HG03097 (cell line): ENCODE results near the gene ADCY7.
"Not testable (repeated sequence)": the region's sequence is repeated elsewhere in the genome, so short reads cannot be mapped to it uniquely, and the experiment has no call there.

Source experiments
- ATAC-seq: cut with Tn5 transposase; IDR thresholded peaks from one replicate; pipeline ENCODE4 v1.9.1; 2021; ENCODE audit not compliant: unreplicated experiment, low FRiP score

Gene ADCY7

DNA sequence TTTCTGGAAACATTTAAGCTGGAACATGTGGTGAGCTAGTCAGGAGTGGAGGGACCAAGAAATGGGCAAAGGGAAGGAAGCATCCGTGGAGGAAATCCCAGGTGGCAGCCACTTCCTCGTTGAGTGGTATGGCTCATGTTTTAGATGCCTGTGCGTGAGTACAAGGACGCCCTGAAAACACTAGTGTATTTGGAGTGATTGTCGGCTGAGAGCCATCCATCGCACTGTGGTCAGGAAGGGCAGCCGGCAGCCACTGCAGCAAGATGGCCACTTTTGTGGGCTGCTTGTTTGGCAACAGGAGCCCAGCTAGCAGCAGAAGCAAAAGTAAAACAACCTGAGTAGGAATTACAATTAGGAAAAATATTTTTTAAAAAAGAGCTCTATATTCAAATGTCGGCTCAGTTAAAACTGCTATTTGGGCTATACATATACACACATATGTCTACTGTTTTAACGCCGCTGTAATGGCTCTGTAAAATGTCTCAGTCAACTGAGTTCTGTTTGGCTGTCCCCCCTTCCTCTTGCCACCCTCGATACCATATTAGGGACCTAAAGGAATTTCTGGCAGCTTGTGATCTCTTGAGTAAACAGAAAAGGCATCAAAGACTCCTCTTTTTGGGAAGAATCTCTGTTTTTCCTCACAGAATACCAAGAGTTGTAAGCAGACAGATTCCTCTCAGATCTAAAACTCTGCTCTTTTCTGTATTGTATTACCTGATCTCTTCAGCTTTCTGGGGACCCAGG lies 63.3 kb downstream of the ADCY7 start:
- no peak for ATAC-seq

DNA sequence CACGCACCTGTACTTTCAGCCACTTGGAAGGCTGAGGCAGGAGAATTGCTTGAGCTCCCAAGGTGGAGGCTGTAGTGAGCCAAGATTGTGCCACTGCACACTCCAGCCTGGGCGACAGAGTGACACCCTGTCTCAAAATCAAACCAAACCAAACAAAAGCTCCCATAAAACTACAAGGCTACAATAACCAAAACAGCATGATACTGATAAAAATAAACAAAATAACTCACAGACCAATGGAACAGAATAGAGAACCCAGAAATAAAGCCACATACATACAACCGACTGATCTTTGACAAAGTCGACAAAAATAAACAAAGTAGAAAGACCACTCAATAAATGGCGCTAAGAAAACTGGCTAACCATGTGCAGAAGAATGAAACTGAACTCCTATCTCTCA lies 65.2 kb downstream of the ADCY7 start:
- ATAC-seq, result no peak

DNA sequence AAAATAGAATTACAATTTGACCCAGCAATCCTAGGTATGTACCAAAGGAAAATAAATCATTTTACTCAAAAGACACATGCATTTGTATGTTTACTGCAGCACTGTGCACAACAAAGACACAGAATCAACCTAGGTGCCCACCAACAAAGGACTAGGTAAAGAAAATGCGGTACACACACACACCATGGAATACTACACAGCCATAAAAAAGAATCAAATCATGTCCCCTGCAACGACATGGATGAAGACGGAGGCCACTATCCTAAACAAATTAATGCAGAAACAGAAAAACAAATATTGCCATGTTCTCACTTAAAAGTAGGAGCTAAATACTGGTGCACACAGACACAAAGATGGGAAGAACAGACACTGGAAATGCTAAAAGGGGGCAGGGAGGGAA lies 66.2 kb downstream of the ADCY7 start:
- ATAC-seq, result no peak

DNA sequence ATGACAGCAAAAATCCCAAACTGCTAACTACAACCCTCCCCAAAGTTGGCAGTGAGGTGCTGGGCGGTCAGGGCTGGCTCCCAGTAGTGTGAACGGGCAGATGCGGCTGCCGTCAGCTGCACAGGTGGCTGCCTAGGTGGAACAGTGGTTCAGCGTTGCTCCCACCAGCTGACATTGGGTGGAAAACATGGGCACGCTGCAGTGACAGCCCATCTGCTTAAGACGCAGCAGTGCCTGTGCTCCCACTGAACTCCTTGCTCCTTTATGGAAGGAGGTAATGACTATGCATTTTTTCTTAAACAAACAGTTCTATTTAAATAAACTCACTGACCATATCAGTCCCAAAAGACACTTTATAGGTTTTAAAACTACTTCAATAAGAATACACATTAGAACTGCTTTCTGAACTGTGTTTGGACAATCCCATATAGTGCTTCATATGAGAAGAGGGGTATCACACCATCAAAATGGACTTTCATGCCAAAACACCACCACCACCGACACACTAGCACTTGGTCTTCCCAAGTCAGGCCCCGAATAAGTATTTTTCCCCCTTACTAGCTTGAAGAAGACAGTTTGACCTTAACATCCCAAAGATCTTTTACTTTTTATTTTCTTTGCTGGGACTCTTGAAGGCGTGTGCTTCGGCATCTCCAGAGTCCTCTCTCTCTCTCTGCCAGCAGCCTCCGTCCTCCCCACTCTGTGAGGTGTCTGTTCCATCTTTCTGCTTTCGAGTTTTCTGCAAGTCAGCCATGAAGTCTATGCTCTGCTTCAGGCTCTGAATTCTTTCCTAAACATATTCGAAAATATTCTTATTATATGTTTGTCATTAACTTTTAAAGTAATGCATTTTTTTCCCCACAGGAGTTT lies 68.0 kb downstream of the ADCY7 start:
- ATAC-seq, result no peak

DNA sequence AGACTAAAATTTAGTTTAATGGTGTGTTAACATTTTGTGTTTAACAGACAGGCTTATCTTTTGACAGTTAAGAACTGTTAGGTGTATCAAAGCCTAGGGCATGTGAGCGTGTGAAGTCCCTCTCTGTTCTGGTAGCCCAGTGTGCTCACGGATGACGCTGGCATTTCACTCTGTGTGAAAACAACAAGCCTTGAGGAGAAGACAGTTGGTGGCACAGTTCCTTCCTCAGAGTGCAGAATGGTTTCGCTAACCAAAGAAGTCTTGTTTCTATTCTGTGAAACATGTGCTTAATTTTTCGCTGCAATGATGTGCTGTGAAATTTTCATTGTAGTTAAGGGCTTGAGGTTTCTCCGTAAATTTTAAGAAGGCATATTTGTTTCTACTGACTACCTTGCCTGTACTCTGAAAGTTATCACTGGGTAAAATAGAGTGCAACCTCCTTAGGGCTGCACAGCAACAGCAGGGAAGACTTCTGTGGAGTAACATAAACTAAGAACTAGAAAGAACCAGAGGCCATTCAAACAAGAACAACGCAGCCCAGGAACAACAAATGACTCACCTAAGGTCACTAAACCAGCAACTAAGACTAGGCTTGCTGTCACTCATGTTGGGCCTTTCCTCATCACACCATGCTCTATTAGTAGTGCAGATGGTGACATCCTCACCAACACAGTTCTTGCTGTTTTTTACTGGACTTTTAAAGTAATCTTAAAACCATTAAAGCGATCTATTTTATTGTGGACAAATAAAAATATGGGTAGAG lies 69.0 kb downstream of the ADCY7 start:
- no peak for ATAC-seq

DNA sequence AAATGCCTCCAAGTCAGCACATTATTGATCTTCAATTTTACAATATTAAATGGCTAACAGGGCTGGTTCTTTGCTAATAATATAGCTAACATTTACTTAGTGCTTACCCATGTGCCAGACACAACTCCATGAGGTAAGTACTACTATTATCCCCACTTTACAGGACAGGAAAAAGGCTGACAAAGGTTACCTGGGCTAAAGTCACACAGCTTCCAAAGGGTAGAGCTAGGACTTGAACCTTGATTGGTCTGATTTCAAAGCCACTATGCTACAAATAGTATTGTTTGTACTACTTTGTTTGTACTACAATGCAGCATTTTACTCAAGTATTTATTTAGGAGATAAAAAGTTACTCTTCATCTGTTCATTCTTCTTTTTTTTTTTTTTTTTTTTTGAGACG lies 70.5 kb downstream of the ADCY7 start:
- no peak for ATAC-seq

DNA sequence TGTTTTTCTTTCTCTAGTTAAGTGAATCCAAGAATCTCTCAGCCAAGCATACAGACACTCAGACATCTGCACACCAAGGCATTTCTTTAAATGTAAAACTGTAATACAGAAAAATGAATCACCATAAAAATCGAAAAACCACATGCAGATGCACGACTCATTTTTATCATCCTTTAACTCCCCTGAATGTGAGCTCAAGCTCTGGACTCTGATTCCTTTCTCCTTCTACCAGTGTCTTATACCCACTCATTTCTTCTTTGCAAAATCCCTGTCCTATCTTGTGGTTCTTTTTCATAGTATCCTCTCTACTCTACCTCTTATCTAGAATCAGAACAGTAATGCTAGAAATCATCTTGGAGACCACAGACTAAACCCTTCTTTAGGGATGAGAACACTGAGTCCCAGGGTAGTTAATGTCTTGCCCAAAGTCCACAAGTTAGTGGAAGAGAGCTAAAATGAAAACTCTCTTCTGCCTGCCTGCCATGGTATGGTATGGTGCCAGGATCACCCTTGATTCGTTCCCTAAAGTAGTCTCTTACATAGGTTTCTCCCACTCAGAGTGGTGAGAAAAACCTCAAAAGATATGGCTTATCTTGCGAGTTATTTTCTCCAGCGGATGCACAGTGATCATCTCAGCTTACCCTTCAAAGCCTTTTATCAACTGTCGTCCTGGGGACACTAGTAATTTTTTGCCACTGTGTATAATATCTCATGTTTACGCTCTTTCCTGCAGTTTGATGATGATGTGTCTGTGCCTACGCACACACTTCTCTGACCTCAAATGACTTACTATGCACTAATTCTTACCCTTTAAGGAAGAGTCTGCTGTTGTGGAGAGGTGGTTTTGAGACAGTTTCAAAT lies 72.2 kb downstream of the ADCY7 start:
- ATAC-seq, result no peak

DNA sequence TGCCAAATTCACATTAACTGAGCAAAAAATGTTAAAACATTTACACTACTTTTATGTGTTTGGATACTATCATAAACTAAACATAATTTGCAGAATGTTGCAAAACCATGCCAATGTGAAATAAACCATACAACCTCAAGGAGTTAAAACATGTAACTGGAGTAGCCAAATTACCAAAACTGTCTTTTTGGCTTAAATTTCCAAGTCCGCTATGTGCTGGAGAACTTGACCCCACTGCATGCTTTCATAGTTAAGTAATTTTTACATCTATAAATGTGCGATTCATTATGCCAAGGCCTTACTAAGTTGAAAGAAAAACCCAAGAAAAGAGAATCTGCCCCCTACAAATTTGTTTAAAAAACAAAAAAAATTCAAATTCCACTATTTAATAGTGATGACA lies 74.2 kb downstream of the ADCY7 start:
- no peak for ATAC-seq

DNA sequence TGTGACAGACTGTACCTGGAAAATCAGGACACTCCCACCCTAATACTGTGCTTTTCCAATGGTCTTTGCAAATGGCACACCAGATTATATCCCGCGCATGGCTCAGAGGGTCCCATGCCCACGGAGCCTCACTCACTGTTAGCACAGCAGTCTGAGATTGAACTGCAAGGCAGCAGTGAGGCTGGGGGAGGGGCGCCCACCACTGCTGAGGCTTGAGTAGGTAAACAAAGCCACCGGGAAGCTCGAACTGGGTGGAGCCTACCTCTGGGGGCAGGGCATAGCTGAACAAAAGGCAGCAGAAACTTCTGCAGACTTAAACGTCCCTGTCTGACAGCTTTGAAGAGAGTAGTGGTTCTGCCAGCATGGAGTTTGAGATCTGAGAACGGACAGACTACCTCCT lies 77.2 kb downstream of the ADCY7 start:
- ATAC-seq, result not testable (repeated sequence)

DNA sequence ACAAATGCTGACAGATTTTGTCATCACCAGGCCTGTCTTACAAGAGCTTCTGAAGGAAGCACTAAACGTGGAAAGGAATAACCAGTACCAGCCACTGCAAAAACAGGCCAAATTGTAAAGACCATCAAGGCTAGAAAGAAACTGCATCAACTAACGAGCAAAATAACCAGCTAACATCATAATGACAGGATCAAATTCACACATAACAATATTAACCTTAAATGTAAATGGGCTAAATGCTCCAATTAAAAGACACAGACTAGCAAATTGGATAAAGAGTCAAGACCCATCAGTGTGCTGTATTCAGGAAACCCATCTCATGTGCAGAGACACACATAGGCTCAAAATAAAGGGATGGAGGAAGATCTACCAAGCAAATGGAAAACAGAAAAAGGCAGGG lies 78.9 kb downstream of the ADCY7 start:
- not testable (repeated sequence) for ATAC-seq

DNA sequence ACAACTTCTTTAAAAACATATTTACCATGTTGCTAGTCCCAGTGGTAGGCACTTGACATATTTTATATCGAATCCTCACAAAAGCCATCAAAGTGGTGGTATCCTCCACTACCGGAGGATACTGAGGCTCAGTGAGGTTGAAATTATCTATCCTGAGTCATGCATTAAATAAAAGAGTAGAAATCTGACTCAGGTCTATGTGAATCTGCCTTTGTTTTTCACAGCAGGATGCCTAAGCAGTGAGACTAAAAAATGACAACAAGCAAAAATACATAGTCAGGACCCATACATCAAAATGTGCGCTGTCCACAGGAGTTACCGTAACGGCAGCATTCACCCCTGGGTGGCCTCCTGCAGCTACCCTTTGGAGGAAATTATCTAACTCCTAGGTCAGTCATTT lies 84.8 kb downstream of the ADCY7 start:
- no peak for ATAC-seq

DNA sequence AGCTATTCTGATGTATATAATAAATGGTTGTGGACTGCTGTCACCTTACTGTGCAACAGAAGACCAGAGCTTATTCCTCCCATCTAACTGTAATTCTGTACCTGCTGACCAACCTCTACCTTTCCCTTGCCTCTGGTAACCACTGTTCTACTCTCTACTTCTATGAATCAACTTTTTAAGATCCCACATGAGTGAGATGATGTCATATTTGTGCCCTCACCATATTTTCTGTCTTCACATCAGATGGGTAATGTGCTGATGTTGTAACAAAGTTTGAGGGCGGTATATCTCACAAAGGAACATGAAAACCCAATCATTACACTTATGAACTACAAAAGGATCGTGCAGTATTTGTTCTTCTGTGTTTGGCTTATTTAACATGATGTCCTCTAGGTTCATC lies 85.6 kb downstream of the ADCY7 start:
- no peak for ATAC-seq

DNA sequence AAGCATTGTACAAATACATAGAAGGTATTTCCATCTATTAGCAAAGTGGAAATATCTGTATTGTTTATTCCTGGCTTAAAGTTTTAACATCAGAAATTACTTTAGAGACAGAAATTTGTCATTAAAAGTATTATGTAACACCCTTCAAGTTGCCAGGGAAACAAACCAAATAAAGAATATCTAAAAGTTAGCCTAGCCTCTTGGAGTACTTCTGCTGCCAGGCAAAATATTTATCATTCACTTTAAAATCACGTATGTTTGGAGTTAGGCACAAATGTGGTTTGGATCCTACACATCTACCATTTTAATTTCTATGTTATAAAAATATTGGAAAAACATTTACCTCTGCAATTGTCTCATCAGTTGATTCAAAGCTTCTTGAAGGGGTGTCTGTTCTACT lies 87.7 kb downstream of the ADCY7 start:
- no peak for ATAC-seq

DNA sequence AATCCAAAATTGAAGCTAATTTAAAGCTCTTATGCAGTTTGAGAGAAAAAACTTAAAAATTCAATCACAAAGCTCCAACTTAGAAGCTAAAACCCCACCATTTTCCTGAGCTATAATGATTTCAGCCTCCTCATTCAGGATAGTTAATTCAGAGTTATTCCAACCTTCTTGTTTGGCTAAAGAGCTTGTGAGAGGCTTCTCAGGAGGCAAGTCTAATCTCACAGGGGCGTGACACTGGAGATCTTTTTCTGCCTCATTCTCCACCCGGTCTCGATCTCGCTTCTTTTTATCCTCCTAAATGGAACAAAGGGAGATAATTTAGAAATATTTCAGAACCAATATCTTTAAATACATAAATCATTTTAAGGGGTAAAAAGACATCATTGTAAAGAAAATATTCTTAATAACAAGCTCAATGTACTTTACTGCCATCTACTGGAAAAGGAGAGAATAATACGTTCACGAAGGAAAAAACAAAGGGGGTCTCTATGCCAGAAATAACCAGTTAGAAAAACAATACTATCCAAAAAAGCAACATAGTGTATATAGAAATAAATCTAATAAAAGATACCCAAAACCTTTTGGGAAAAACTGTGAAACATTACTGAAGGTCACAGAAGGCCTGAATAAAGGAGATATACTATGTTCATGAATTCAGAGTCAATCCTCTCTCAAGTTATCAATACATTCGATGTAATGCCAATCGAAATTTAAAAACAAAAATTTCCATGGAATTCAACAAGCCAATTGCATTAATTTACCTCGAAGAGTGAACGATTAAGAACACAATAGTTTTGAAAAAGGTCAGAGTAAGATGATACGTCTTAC lies 88.5 kb downstream of the ADCY7 start:
- no peak for ATAC-seq

DNA sequence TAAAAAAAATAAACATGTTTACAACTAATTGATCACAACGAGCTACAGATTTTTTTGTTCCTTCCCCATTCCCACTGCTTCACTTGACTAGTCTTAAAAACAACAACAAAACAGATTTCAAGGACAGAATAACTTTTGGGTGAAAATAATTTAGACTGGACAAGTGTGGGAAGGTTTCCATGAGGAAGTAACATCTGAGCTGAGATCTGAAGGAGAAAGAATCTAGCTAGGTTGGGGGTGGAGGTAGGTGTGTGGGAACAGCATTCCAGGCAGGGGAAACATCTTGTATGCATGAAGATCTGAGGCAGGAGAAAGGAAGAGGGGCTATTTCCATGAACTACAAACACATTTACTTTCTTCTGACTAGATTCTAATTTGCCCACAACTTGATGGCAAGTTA lies 93.3 kb downstream of the ADCY7 start:
- no peak for ATAC-seq

DNA sequence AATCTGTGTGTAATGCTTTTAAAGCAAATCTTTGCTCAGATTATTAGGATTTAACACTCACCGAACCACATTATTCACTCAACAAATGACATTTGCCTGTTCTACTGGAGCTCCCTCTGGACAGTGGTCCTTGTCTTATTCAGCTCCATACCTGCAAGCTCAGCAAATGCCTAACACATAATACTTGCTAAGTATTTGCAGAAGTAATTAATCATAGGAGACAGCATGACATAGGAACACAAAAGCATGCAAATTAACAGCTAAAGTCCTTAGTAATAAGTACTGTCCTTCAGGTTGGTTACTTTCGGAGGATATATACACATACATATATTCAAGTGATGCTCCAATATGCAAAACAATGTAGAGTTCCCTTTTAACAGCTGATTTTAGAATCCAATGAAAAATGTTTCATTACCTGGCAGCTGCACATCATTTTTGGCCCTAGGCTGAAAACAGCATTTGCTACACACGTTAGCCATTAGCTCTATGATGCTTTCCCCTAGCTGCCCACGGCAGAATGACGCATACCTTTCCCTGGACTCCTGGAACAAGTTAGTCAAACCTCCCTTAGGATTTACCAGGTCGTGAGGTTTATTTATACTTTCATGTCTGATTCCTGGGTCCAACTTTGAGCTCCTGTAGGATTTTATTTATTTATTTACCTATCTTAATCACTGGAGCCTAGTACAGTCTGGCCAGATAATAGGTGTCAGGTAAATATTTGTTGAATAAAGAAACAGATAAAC lies 93.9 kb downstream of the ADCY7 start:
- ATAC-seq, result no peak

DNA sequence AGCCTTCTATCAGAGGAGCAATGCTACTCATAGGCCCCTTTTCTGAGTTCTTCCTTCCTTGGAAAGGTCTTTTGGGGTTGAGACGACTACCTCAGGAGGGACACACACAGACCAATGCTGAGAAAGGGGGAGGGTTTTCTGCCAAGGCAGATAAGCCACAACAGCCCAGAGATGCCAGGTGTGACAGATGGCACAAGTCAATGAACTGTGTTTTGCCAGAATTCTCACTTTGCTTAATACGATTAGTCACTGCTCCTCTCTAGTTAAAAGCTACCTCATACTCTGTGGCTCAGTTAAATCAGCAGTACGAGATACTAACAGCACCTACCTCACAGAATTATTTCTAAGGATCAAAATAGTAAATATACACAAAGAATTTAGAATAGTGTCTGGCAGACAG lies 94.4 kb downstream of the ADCY7 start:
- no peak for ATAC-seq

DNA sequence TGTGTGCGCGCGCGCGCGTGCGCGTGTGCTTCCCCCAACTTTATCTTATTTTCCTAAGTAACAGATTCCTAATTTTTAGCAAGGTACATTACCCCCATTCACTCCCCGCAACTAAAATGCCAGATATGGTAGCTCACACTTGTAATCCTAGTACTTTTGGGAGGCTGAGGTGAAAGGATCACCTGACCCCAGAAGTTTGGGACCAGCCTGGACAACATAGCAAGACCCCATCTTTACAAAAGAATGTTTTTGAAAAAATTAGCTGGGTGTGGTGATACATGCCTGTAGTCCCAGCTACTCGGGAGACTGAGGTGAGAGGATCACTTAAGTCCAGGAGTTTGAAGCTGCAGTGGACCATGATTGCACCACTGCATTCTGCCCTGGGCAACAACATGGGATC lies 97.3 kb downstream of the ADCY7 start:
- no peak for ATAC-seq
